MM.1S (cell line): ENCODE measurements around the gene WNT10A.

Source experiments
- DNase-seq: peaks from one replicate; pipeline ENCODE4 v3.0.0-alpha.2; 2015
- H2AFZ ChIP-seq: fragments of 300-600 bp; sonication (generic); 2 replicates; pipeline ENCODE4 v1.6.0; 2016; ENCODE audit warnings: antibody characterized with exemption, low read length
- H3F3A ChIP-seq: fragments of 300-600 bp; sonication (generic); 2 replicates; pipeline ENCODE4 v1.6.1; 2016; ENCODE audit warnings: mild to moderate bottlenecking, antibody characterized with exemption, low read length, moderate library complexity, mixed read lengths; ENCODE audit not compliant: insufficient read depth
- H3K27ac ChIP-seq: fragments of 300-600 bp; sonication (generic); 2 replicates; pipeline ENCODE4 v1.5.1; 2016; ENCODE audit warnings: mild to moderate bottlenecking, low read length
- H3K27me3 ChIP-seq: fragments of 300-600 bp; sonication (generic); replicated peaks from 2 replicates; pipeline ENCODE4 v1.6.0; 2016; ENCODE audit warnings: low read length; ENCODE audit not compliant: insufficient read depth
- H3K36me3 ChIP-seq: fragments of 300-600 bp; sonication (generic); replicated peaks from 2 replicates; pipeline ENCODE4 v1.6.1; 2016; ENCODE audit warnings: mild to moderate bottlenecking, low read length, mixed read lengths; ENCODE audit not compliant: insufficient read depth
- H3K4me1 ChIP-seq: fragments of 300-600 bp; sonication (generic); 2 replicates; pipeline ENCODE4 v1.6.1; 2016; ENCODE audit warnings: low read length, mixed read lengths
- H3K4me2 ChIP-seq: fragments of 300-600 bp; sonication (generic); 2 replicates; pipeline ENCODE4 v1.6.0; 2016; ENCODE audit warnings: low read depth, low read length
- H3K4me3 ChIP-seq: fragments of 300-600 bp; sonication (generic); 2 replicates; pipeline ENCODE4 v1.5.1; 2016; ENCODE audit warnings: low read length, mixed read lengths
- H3K79me2 ChIP-seq: fragments of 300-600 bp; sonication (generic); 2 replicates; pipeline ENCODE4 v1.6.1; 2016; ENCODE audit warnings: mixed run types, low read length, mixed read lengths
- H3K9ac ChIP-seq: fragments of 300-600 bp; sonication (generic); 2 replicates; pipeline ENCODE4 v1.6.1; 2016; ENCODE audit warnings: low read length, mixed read lengths
- H3K9me2 ChIP-seq: fragments of 300-600 bp; sonication (generic); replicated peaks from 2 replicates; pipeline ENCODE4 v1.6.1; 2016; ENCODE audit warnings: mild to moderate bottlenecking, low read length, mixed read lengths; ENCODE audit not compliant: insufficient read depth
- H3K9me3 ChIP-seq: fragments of 300-600 bp; sonication (generic); replicated peaks from 2 replicates; pipeline ENCODE4 v1.6.1; 2016; ENCODE audit warnings: mild to moderate bottlenecking, low read length, mixed read lengths; ENCODE audit not compliant: insufficient read depth
- H4K20me1 ChIP-seq: fragments of 300-600 bp; sonication (generic); 2 replicates; pipeline ENCODE4 v1.6.1; 2016; ENCODE audit warnings: mild to moderate bottlenecking, low read length, moderate library complexity, mixed read lengths; ENCODE audit not compliant: insufficient read depth
- EZH2 ChIP-seq: fragments of 300-600 bp; sonication (generic); optimal IDR thresholded peaks from 2 replicates; pipeline ENCODE3; 2017; ENCODE audit warnings: low read depth, mild to moderate bottlenecking, antibody characterized with exemption, low read length, mixed read lengths
- EZH2phosphoT487 ChIP-seq: fragments of 300-600 bp; sonication (generic); IDR thresholded peaks from 2 replicates; pipeline ENCODE4 v1.6.1; 2018; ENCODE audit warnings: antibody characterized with exemption, low read length
- TF ChIP-seq, protein P1 (sequence below): fragments of 300-600 bp; sonication (generic); IDR thresholded peaks from 2 replicates; pipeline ENCODE4 v1.5.1; 2016; ENCODE audit warnings: antibody characterized with exemption, low read length, mixed read lengths

Gene WNT10A

DNA sequence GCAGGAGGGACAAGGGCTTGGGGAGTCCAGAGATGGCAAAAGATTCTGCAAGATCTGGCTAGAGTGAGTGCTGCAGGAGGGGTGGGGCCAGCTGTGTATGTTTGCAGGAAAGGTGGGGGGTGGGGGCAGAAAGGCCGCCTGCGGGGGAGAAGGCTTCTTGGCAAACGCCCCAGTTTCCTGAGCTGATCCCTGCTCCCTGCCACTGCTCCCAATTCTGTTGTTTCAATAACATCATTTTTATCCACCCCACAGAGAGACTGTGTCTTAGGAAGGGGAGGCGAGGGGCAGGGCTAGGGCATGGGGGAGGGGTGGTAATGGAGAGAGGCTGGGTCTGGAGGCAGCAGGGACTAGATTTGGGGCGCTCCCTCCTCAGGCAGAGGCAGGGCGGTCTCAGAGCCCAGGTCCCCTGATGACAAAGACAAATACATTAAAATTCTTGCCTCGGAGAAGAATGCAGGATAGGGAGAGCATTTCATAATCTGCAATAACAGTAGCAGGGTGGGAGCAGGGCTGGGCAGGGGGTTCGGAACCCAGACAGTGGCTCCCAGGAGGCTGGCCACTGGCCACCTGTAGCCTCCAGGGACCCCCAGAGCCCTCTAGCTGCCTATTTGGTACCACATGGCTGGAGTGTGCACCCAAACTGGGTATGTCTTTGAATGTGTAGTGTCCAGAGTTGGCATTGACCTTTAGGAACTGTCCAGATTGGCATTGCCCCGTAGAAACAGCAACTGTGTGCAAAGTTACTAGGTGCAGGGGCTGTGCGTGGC lies 23.1 kb upstream of the WNT10A start:
- Histone ChIP-seq H2AFZ (no peak overlapping the region), H3K9me3 (no peaks in the 10 kb centered on the region), H3K4me3 (no peak overlapping the region), H3F3A (no peaks in the 10 kb centered on the region), H3K27me3 (peaks cover 85% of the 10 kb centered on the region), H3K27ac (no peak overlapping the region), H3K9ac (no peak overlapping the region), H3K36me3 (no peaks in the 10 kb centered on the region), H3K4me2 (no peak overlapping the region), H3K4me1 (0 out of 2 replicates have a peak, but pooled peaks cover 4% of the 10 kb centered on the region), H3K9me2 (no peaks in the 10 kb centered on the region), H4K20me1 (no peaks in the 10 kb centered on the region), H3K79me2 (no peaks in the 10 kb centered on the region)
- DNase-seq = no peak
- TF ChIP-seq EZH2 (no peak), EZH2phosphoT487 (no peak)
- TF ChIP-seq, protein P1, sequence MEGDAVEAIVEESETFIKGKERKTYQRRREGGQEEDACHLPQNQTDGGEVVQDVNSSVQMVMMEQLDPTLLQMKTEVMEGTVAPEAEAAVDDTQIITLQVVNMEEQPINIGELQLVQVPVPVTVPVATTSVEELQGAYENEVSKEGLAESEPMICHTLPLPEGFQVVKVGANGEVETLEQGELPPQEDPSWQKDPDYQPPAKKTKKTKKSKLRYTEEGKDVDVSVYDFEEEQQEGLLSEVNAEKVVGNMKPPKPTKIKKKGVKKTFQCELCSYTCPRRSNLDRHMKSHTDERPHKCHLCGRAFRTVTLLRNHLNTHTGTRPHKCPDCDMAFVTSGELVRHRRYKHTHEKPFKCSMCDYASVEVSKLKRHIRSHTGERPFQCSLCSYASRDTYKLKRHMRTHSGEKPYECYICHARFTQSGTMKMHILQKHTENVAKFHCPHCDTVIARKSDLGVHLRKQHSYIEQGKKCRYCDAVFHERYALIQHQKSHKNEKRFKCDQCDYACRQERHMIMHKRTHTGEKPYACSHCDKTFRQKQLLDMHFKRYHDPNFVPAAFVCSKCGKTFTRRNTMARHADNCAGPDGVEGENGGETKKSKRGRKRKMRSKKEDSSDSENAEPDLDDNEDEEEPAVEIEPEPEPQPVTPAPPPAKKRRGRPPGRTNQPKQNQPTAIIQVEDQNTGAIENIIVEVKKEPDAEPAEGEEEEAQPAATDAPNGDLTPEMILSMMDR = no peak

DNA sequence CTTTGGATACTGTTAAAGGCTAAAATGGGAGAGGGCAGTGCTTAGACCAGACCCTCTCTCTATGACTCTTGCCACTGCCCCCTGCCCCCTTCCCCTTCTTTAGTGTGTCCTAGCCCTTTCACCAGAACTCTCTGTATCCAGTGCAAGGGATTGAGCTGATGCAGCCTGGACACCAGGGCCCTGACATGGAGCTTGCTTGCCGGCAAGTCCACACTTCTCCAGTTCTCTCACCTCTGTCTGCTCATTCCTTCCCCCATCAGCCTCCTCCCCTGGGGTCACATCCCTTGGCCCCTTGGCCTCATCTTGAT lies 22.6 kb upstream of the WNT10A start:
- no peak for DNase-seq
- 0 out of 2 replicates have a peak, but pooled peaks cover 4% of the 10 kb centered on the region for H3K4me1 ChIP-seq
- no peaks in the 10 kb centered on the region for H4K20me1 ChIP-seq
- TF ChIP-seq EZH2phosphoT487 (no peak), EZH2 (no peak)
- TF ChIP-seq, protein P1 = no peak
- no peak overlapping the region for H3K4me3 ChIP-seq
- no peaks in the 10 kb centered on the region for H3K9me2 ChIP-seq
- H3K9me3 ChIP-seq = no peaks in the 10 kb centered on the region
- no peak overlapping the region for H3K9ac ChIP-seq
- no peak overlapping the region for H3K27ac ChIP-seq
- H3K27me3 ChIP-seq = peaks cover 84% of the 10 kb centered on the region
- no peaks in the 10 kb centered on the region for H3K79me2 ChIP-seq
- no peak overlapping the region for H2AFZ ChIP-seq
- H3K36me3 ChIP-seq = no peaks in the 10 kb centered on the region
- H3F3A ChIP-seq = no peaks in the 10 kb centered on the region
- no peak overlapping the region for H3K4me2 ChIP-seq

DNA sequence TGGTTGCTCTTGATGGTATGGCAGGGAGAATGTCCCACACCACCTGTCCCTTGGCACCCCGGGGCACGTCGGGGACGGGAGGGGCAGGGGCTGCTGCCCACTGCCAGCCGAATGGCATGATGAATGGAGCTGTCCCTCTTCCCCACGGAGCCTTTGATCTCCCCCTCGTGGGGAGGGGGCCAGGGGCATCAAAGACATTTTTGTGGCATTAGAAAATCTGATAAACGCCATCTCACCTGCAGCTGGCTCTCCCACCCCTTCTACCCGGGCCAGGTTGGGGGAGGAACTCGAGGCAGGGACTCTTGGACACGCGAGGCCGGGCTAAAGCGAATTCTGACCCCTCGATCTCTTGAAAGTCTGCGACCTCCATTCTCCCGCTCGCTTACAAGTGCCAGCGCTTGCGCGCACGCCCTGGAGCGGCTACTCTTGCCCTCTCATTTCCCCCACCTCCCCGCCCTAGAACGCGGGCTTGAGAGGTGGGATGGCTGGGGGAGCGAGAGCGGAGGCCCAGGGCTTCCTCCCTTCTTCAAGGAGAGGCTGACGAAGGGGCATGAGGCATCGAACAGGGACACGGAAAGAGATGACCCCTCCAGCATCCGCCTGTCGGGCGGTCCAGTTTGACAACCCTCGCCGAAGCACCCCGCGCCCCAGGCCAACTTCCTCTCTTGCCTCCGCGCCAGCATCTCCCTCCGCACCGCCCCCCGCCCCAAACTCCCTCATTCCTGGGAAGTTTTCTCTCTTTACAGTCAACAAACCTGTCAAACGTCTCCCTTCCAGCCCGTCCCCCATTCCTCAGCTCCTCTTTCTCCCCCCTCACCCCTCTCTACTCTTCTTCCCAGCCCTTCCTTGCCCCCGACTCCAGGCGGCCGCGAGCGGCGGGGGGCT lies 21.7 kb upstream of the WNT10A start:
- Histone ChIP-seq H4K20me1 (no peaks in the 10 kb centered on the region), H3K4me2 (no peak overlapping the region), H3K79me2 (no peaks in the 10 kb centered on the region), H3K27me3 (peaks cover 76% of the 10 kb centered on the region), H3F3A (no peaks in the 10 kb centered on the region), H3K4me1 (0 out of 2 replicates have a peak, but pooled peaks cover 4% of the 10 kb centered on the region), H3K4me3 (no peak overlapping the region), H3K9ac (no peak overlapping the region), H2AFZ (no peak overlapping the region), H3K9me2 (no peaks in the 10 kb centered on the region), H3K27ac (no peak overlapping the region), H3K36me3 (no peaks in the 10 kb centered on the region), H3K9me3 (no peaks in the 10 kb centered on the region)
- TF ChIP-seq, protein P1 = no peak
- peak; percentile 80 for TF ChIP-seq EZH2
- DNase-seq = no peak
